ENCODE data around the gene COX4I1. TPM values are rescaled to one million over a fixed set of nuclear protein-coding genes. Genes with fewer than 3 reads are reported as not detected.
A peak's percentile ranks its signal among the peaks of the same experiment; 100 is the strongest.

COX4I1 gene
- total RNA-seq, 1 donor from 2014 or later: 850 TPM

DNA sequence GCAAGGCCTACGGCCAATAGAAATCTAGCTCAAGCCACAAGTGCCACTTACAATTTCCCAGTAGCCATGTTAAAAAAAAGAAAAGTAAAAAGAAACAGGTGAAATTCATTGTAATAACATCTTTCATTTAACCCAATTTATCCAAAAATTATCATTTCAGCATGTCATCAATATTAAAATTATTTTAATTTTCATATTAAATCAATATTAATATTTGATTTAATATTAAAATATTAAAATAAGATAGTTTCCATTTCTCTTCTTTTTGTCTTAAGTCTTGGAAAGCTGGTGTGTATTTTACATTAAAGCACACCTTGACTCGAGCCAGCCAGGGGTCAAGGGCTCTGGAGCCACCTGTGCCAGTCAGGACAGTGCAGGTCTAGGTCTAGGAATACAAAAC lies 35.9 kb upstream of the COX4I1 start:
- H3K4me3 ChIP-seq (ENCODE audit: low read depth, low read length): no peak overlapping the region
- H3K27me3 ChIP-seq (ENCODE audit: control insufficient read depth, insufficient read depth, low read length): peaks cover 14% of the 10 kb centered on the region
- no peak for DNase-seq (ENCODE audit: low read depth)
- TF ChIP-seq CTCF (IDR thresholded peaks at IDR 0.05; ENCODE audit: insufficient read depth, low read length, poor library complexity, severe bottlenecking): no peak
- no peaks in the 10 kb centered on the region for H3K36me3 ChIP-seq (ENCODE audit: control insufficient read depth, insufficient read depth, low read length)

DNA sequence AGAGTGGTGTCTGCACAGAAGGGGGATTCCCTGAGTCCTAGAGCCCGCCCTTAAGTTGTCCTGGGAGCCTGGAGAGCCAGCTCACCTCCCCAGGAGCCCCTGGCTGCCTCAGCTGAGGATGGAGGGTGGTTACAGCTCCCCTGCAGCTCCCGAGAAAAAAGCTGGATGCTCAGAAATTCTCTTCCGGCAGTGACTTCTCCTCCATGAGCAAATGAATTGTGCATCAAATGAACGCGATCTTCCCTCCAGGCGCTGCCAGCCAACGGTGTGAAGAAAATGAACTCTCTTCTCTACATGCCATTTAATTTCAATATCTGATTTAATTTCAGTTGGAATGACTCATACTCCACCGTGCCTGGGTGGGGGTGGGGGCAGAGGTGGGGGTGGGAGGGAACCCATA lies 34.3 kb upstream of the COX4I1 start:
- Histone ChIP-seq H3K4me3 (ENCODE audit: low read depth, low read length) (no peak overlapping the region), H3K27me3 (ENCODE audit: control insufficient read depth, insufficient read depth, low read length) (peaks cover 4% of the 10 kb centered on the region), H3K36me3 (ENCODE audit: control insufficient read depth, insufficient read depth, low read length) (no peaks in the 10 kb centered on the region)
- no peak for DNase-seq (ENCODE audit: low read depth)
- TF ChIP-seq CTCF (IDR thresholded peaks at IDR 0.05; ENCODE audit: insufficient read depth, low read length, poor library complexity, severe bottlenecking): no peak

DNA sequence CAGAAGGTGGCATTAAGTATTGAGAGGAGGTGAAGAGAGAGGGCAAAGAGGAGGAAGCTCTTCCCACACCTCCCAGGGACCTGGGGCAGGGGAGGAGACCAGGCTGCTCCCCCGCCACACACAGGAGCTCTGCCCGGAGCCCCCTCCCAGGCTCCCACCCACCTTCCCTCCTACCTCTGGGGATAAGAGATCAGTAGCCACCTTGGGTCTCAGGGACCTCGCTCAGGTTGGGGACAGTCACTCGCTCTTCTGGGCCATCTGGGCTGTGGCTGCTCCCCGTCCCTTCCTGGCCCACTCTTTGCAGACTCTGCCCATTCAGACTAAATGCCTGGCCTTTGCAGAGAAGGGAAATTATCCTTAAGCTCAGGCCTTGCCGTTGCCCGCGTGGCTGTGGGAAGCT lies 33.7 kb upstream of the COX4I1 start:
- H3K27me3 ChIP-seq (ENCODE audit: control insufficient read depth, insufficient read depth, low read length): peaks cover 4% of the 10 kb centered on the region
- no peak for TF ChIP-seq CTCF (IDR thresholded peaks at IDR 0.05; ENCODE audit: insufficient read depth, low read length, poor library complexity, severe bottlenecking)
- DNase-seq (ENCODE audit: low read depth): no peak
- H3K36me3 ChIP-seq (ENCODE audit: control insufficient read depth, insufficient read depth, low read length): no peaks in the 10 kb centered on the region
- no peak overlapping the region for H3K4me3 ChIP-seq (ENCODE audit: low read depth, low read length)

GRCh38 chr16:85767531-85767930 lies 32.0 kb upstream of the COX4I1 start:
- Histone ChIP-seq H3K4me3 (ENCODE audit: low read depth, low read length) (no peak overlapping the region), H3K27me3 (ENCODE audit: control insufficient read depth, insufficient read depth, low read length) (no peaks in the 10 kb centered on the region), H3K36me3 (ENCODE audit: control insufficient read depth, insufficient read depth, low read length) (no peaks in the 10 kb centered on the region)
- DNase-seq (ENCODE audit: low read depth): peak; percentile 77
- no peak for TF ChIP-seq CTCF (IDR thresholded peaks at IDR 0.05; ENCODE audit: insufficient read depth, low read length, poor library complexity, severe bottlenecking)

- H3K4me3 ChIP-seq (ENCODE audit: low read depth, low read length): no peak overlapping the region
- no peaks in the 10 kb centered on the region for H3K36me3 ChIP-seq (ENCODE audit: control insufficient read depth, insufficient read depth, low read length)
- no peak for TF ChIP-seq CTCF (IDR thresholded peaks at IDR 0.05; ENCODE audit: insufficient read depth, low read length, poor library complexity, severe bottlenecking)
- no peaks in the 10 kb centered on the region for H3K27me3 ChIP-seq (ENCODE audit: control insufficient read depth, insufficient read depth, low read length)
- DNase-seq (ENCODE audit: low read depth): no peak
Observed at GRCh38 chr16:85768199-85768598, 31.3 kb upstream of the COX4I1 start.

DNA sequence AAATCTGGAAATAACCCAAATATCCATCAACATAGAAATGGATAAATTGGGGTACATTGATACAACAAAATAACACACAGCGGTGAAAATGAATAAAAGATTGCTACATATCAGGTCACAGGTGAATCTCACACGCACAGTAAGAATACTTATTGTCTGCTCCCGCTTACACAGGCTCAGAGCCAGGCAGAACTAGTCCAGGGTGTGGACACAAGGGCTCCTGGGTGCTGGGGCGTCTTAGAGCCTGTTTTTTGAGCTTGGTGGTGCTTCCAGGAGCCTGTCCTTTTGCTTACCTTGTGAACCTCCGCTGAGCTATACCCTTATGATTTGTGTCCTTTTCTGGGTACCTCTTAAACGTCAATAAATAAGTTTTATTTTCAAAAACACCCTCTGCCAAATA lies 28.8 kb upstream of the COX4I1 start:
- H3K36me3 ChIP-seq (ENCODE audit: control insufficient read depth, insufficient read depth, low read length): no peaks in the 10 kb centered on the region
- H3K4me3 ChIP-seq (ENCODE audit: low read depth, low read length): no peak overlapping the region
- TF ChIP-seq CTCF (IDR thresholded peaks at IDR 0.05; ENCODE audit: insufficient read depth, low read length, poor library complexity, severe bottlenecking): no peak
- DNase-seq (ENCODE audit: low read depth): no peak
- no peaks in the 10 kb centered on the region for H3K27me3 ChIP-seq (ENCODE audit: control insufficient read depth, insufficient read depth, low read length)
